ENCODE results near the gene JMY.

The JMY gene

DNA sequence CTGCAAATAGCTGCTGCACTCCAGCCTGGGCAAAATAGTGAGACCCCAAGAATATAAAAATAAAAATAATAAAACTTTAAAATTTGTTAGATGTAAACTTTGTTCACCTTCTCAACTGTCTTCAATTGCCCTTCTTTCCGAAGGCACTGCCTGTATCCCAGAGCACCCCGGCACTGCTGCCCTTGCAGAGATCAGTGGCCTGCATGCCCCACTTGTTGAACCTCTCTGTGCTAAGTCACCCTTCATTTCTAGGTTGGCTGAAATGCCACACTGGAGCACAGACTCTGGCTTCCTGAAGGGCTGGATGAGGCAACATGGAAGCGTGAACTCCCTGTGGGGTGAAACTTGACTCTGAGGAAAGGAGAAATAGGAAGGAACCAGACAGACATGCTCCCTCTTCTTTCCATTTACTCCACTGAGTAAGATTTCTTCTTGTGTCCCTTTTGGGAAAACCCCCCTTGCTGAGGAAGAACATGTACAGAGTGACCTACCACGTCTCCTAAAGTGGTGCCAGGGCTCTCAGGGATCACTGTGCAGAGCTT, 8.4 kb upstream of the JMY start:
- H3K4me1 ChIP-seq (ENCODE audit: control insufficient read depth in 2 of 2, insufficient read depth in 1 of 2, low read depth in 1 of 2, low read length in 2 of 2), result peaks cover 0 to 1% of the 10 kb centered on the region in 2 donors
- H3K4ac ChIP-seq (ENCODE audit: low read length), result no peak overlapping the region
- H3K9ac ChIP-seq (ENCODE audit: low read depth, low read length, poor library complexity), result no peak overlapping the region
- H2BK120ac ChIP-seq (ENCODE audit: low read depth, low read length), result no peak overlapping the region
- no peak overlapping the region for H4K91ac ChIP-seq (ENCODE audit: low read depth, low read length, poor library complexity)
- H3K4me2 ChIP-seq (ENCODE audit: insufficient read depth, low read length, poor library complexity, severe bottlenecking), result no peak overlapping the region
- H2BK5ac ChIP-seq (ENCODE audit: low read length), result no peak overlapping the region
- no peaks in the 10 kb centered on the region for H3K36me3 ChIP-seq (replicated peaks in 1 of 2; ENCODE audit: control insufficient read depth in 2 of 2, insufficient read depth in 2 of 2, low read length in 2 of 2)
- WGBS, 2 donors (ENCODE audit: extremely low coverage in 2 of 2, insufficient read length in 2 of 2, insufficient replicate concordance in 1 of 2), result no CpG with 5 or more reads among the region's 4 CpGs
- no peaks in the 10 kb centered on the region for H3K27me3 ChIP-seq (ENCODE audit: control insufficient read depth in 3 of 3, insufficient read depth in 3 of 3, low read depth in 1 of 3, low read length in 3 of 3)
- H4K8ac ChIP-seq (ENCODE audit: low read depth, low read length), result no peak overlapping the region
- no peak overlapping the region for H2AFZ ChIP-seq (ENCODE audit: low read length)
- H3K79me1 ChIP-seq (ENCODE audit: low read depth, low read length), result no peaks in the 10 kb centered on the region
- no peak overlapping the region for H3K23ac ChIP-seq (ENCODE audit: low read depth, low read length, poor library complexity)
- no peak overlapping the region for H3K27ac ChIP-seq (replicated peaks; ENCODE audit: low read length)
- H2BK15ac ChIP-seq (ENCODE audit: low read length), result no peak overlapping the region
- H3K14ac ChIP-seq (ENCODE audit: low read length), result no peak overlapping the region
- no peak overlapping the region for H2BK12ac ChIP-seq (ENCODE audit: low read length)
- no peak for DNase-seq (ENCODE audit: low spot score)
- no peak overlapping the region for H3K4me3 ChIP-seq (ENCODE audit: low read length in 2 of 2)
- H3K18ac ChIP-seq (ENCODE audit: low read length), result no peak overlapping the region
- no peak overlapping the region for H2AK5ac ChIP-seq (ENCODE audit: low read depth, low read length)
- no peaks in the 10 kb centered on the region for H3K9me3 ChIP-seq (replicated peaks in 1 of 2; ENCODE audit: control insufficient read depth in 2 of 2, insufficient read depth in 1 of 2, low read depth in 1 of 2, low read length in 2 of 2)

DNA sequence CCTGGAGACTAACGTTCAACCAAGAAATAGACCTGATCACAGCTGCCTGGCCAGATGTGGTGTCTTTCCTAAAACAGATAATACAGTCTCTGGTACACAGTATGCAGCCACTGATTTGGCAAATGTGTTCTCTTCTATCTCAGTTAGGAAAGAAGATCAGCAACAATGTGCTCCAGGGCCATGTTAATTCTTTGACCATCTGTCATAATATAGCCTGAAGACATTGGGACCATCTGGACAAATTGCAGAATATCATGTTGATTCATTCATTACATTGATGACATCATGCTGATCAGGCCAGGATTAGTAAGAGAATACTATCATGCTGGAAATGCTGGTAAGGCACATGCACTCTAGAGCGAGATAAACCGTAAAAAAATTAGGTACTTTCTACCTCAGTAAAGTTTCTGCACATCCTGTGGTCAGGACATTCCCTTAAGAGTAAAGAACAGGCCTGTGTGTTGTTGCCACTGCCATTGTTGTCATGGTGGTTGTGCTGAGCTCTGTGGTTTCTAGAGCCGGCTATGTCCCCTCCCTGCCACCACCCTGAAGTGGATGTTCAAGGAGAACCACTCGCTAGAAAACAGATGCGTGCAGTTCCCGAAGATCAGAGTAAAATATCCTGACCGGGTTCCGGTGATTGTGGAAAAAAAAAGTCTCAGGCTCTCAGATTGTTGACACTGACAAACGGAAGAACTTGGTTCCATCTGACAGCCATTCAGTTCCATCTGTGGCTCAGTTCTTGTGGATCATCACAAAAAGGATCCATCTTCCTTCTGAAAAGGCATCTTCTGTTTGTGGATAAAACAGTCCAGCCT, 6.4 kb upstream of the JMY start:
- no peak overlapping the region for H3K4me2 ChIP-seq (ENCODE audit: insufficient read depth, low read length, poor library complexity, severe bottlenecking)
- no peaks in the 10 kb centered on the region for H3K79me1 ChIP-seq (ENCODE audit: low read depth, low read length)
- no peak overlapping the region for H2BK12ac ChIP-seq (ENCODE audit: low read length)
- H3K4ac ChIP-seq (ENCODE audit: low read length), result no peak overlapping the region
- no peaks in the 10 kb centered on the region for H3K36me3 ChIP-seq (replicated peaks in 1 of 2; ENCODE audit: control insufficient read depth in 2 of 2, insufficient read depth in 2 of 2, low read length in 2 of 2)
- H2AFZ ChIP-seq (ENCODE audit: low read length), result no peak overlapping the region
- H2BK120ac ChIP-seq (ENCODE audit: low read depth, low read length), result no peak overlapping the region
- H3K4me3 ChIP-seq (ENCODE audit: low read length in 2 of 2), result no peak overlapping the region
- H3K27me3 ChIP-seq (ENCODE audit: control insufficient read depth in 3 of 3, insufficient read depth in 3 of 3, low read depth in 1 of 3, low read length in 3 of 3), result no peaks in the 10 kb centered on the region
- H3K23ac ChIP-seq (ENCODE audit: low read depth, low read length, poor library complexity), result no peak overlapping the region
- no peak overlapping the region for H3K14ac ChIP-seq (ENCODE audit: low read length)
- no peak overlapping the region for H4K91ac ChIP-seq (ENCODE audit: low read depth, low read length, poor library complexity)
- no peak overlapping the region for H2BK15ac ChIP-seq (ENCODE audit: low read length)
- H2AK5ac ChIP-seq (ENCODE audit: low read depth, low read length), result no peak overlapping the region
- H3K4me1 ChIP-seq (ENCODE audit: control insufficient read depth in 2 of 2, insufficient read depth in 1 of 2, low read depth in 1 of 2, low read length in 2 of 2), result peaks cover 0 to 1% of the 10 kb centered on the region in 2 donors
- no peak overlapping the region for H4K8ac ChIP-seq (ENCODE audit: low read depth, low read length)
- WGBS, 2 donors (ENCODE audit: extremely low coverage in 2 of 2, insufficient read length in 2 of 2, insufficient replicate concordance in 1 of 2), result no CpG with 5 or more reads among the region's 10 CpGs
- H3K27ac ChIP-seq (replicated peaks; ENCODE audit: low read length), result no peak overlapping the region
- no peak overlapping the region for H3K9ac ChIP-seq (ENCODE audit: low read depth, low read length, poor library complexity)
- no peak overlapping the region for H3K18ac ChIP-seq (ENCODE audit: low read length)
- no peak for DNase-seq (ENCODE audit: low spot score)
- H3K9me3 ChIP-seq (replicated peaks in 1 of 2; ENCODE audit: control insufficient read depth in 2 of 2, insufficient read depth in 1 of 2, low read depth in 1 of 2, low read length in 2 of 2), result no peaks in the 10 kb centered on the region
- no peak overlapping the region for H2BK5ac ChIP-seq (ENCODE audit: low read length)

- peak overlapping the region; percentile 92 for H2AFZ ChIP-seq (ENCODE audit: low read length)
- H2AK5ac ChIP-seq (ENCODE audit: low read depth, low read length), result no peak overlapping the region
- H3K4me1 ChIP-seq (ENCODE audit: control insufficient read depth in 2 of 2, insufficient read depth in 1 of 2, low read depth in 1 of 2, low read length in 2 of 2), result no peaks in the 10 kb centered on the region
- no peak overlapping the region for H3K4ac ChIP-seq (ENCODE audit: low read length)
- no peak overlapping the region for H3K27ac ChIP-seq (replicated peaks; ENCODE audit: low read length)
- no peak overlapping the region for H2BK120ac ChIP-seq (ENCODE audit: low read depth, low read length)
- H4K91ac ChIP-seq (ENCODE audit: low read depth, low read length, poor library complexity), result no peak overlapping the region
- no peaks in the 10 kb centered on the region for H3K9me3 ChIP-seq (replicated peaks in 1 of 2; ENCODE audit: control insufficient read depth in 2 of 2, insufficient read depth in 1 of 2, low read depth in 1 of 2, low read length in 2 of 2)
- no peak overlapping the region for H3K14ac ChIP-seq (ENCODE audit: low read length)
- no peak overlapping the region for H2BK15ac ChIP-seq (ENCODE audit: low read length)
- no peak overlapping the region for H3K23ac ChIP-seq (ENCODE audit: low read depth, low read length, poor library complexity)
- H2BK12ac ChIP-seq (ENCODE audit: low read length), result no peak overlapping the region
- no peak for DNase-seq (ENCODE audit: low spot score)
- peak overlapping the region; percentile 67 to 80 for H3K4me3 ChIP-seq (ENCODE audit: low read length in 2 of 2)
- no peak overlapping the region for H2BK5ac ChIP-seq (ENCODE audit: low read length)
- H3K9ac ChIP-seq (ENCODE audit: low read depth, low read length, poor library complexity), result no peak overlapping the region
- no CpG with 5 or more reads among the region's 2 CpGs for WGBS, 2 donors (ENCODE audit: extremely low coverage in 2 of 2, insufficient read length in 2 of 2, insufficient replicate concordance in 1 of 2)
- H3K79me1 ChIP-seq (ENCODE audit: low read depth, low read length), result peaks cover 9% of the 10 kb centered on the region
- peaks cover 0 to 3% (median 0%) of the 10 kb centered on the region in 3 experiments for H3K27me3 ChIP-seq (ENCODE audit: control insufficient read depth in 3 of 3, insufficient read depth in 3 of 3, low read depth in 1 of 3, low read length in 3 of 3)
- H4K8ac ChIP-seq (ENCODE audit: low read depth, low read length), result no peak overlapping the region
- H3K18ac ChIP-seq (ENCODE audit: low read length), result no peak overlapping the region
- peak overlapping the region; percentile 89 for H3K4me2 ChIP-seq (ENCODE audit: insufficient read depth, low read length, poor library complexity, severe bottlenecking)
- no peaks in the 10 kb centered on the region for H3K36me3 ChIP-seq (replicated peaks in 1 of 2; ENCODE audit: control insufficient read depth in 2 of 2, insufficient read depth in 2 of 2, low read length in 2 of 2)
These were observed 684 bp upstream of the JMY start for GRCh38 chr5:79235261-79235633.

- Histone ChIP-seq H4K8ac (ENCODE audit: low read depth, low read length) (peak overlapping the region; percentile 65), H2BK5ac (ENCODE audit: low read length) (no peak overlapping the region), H3K9ac (ENCODE audit: low read depth, low read length, poor library complexity) (peak overlapping the region; percentile 96), H3K79me1 (ENCODE audit: low read depth, low read length) (peaks cover 11% of the 10 kb centered on the region), H3K4me2 (ENCODE audit: insufficient read depth, low read length, poor library complexity, severe bottlenecking) (peak overlapping the region; percentile 89), H3K4me3 (ENCODE audit: low read length in 2 of 2) (peak overlapping the region; percentile 67 to 81), H3K4ac (ENCODE audit: low read length) (peak overlapping the region; percentile 76), H3K9me3 (replicated peaks in 1 of 2; ENCODE audit: control insufficient read depth in 2 of 2, insufficient read depth in 1 of 2, low read depth in 1 of 2, low read length in 2 of 2) (no peaks in the 10 kb centered on the region), H2BK15ac (ENCODE audit: low read length) (peak overlapping the region; percentile 30), H3K27me3 (ENCODE audit: control insufficient read depth in 3 of 3, insufficient read depth in 3 of 3, low read depth in 1 of 3, low read length in 3 of 3) (peaks cover 0 to 3% (median 0%) of the 10 kb centered on the region in 3 experiments), H2AFZ (ENCODE audit: low read length) (peak overlapping the region; percentile 92), H3K18ac (ENCODE audit: low read length) (peak overlapping the region; percentile 94), H2AK5ac (ENCODE audit: low read depth, low read length) (peak overlapping the region; percentile 81), H3K36me3 (replicated peaks in 1 of 2; ENCODE audit: control insufficient read depth in 2 of 2, insufficient read depth in 2 of 2, low read length in 2 of 2) (no peaks in the 10 kb centered on the region), H3K4me1 (ENCODE audit: control insufficient read depth in 2 of 2, insufficient read depth in 1 of 2, low read depth in 1 of 2, low read length in 2 of 2) (no peaks in the 10 kb centered on the region), H2BK12ac (ENCODE audit: low read length) (no peak overlapping the region), H2BK120ac (ENCODE audit: low read depth, low read length) (no peak overlapping the region), H3K23ac (ENCODE audit: low read depth, low read length, poor library complexity) (peak overlapping the region; percentile 96), H4K91ac (ENCODE audit: low read depth, low read length, poor library complexity) (no peak overlapping the region), H3K14ac (ENCODE audit: low read length) (peak overlapping the region; percentile 71), H3K27ac (replicated peaks; ENCODE audit: low read length) (no peak overlapping the region)
- WGBS, 2 donors (ENCODE audit: extremely low coverage in 2 of 2, insufficient read length in 2 of 2, insufficient replicate concordance in 1 of 2), result no CpG with 5 or more reads among the region's 78 CpGs
- peak; percentile 51 for DNase-seq (ENCODE audit: low spot score)
These were observed 535 bp downstream of the JMY start for GRCh38 chr5:79236362-79236969.
